Thymus (tissue), 11 donors: Measurements from ENCODE around the gene SEMA4B. TPM values are rescaled to one million over a fixed set of nuclear protein-coding genes. Genes with fewer than 3 reads are reported as not detected.

Experiments
- DNase-seq, 9 donors: peaks; one replicate each; pipeline ENCODE4 v3.0.0-alpha.2; 2013; ENCODE audit warnings: low spot score in 9 of 9, low read depth in 6 of 9, missing footprints in 1 of 9
- H3K27ac ChIP-seq, 2 donors: one replicate each; pipeline ENCODE4 v1.5.1; 2013; ENCODE audit warnings: control low read depth in 1 of 2, low read depth in 1 of 2, low read length in 1 of 2, mild to moderate bottlenecking in 1 of 2, moderate library complexity in 1 of 2
- H3K27me3 ChIP-seq, 2 donors: one replicate each; pipeline ENCODE4 v1.5.1; 2013; ENCODE audit warnings: low read length in 1 of 2; ENCODE audit not compliant: control insufficient read depth in 2 of 2, insufficient read depth in 1 of 2
- H3K36me3 ChIP-seq, 2 donors: one replicate each; pipeline ENCODE4 v1.5.1; 2013; ENCODE audit warnings: low read length in 1 of 2, mild to moderate bottlenecking in 1 of 2, moderate library complexity in 1 of 2; ENCODE audit not compliant: control insufficient read depth in 2 of 2, insufficient read depth in 2 of 2
- H3K4me1 ChIP-seq, 2 donors: one replicate each; pipeline ENCODE4 v1.5.1; 2013; ENCODE audit warnings: low read length in 2 of 2; ENCODE audit not compliant: control insufficient read depth in 2 of 2, insufficient read depth in 2 of 2
- H3K4me3 ChIP-seq, 2 donors: one replicate each; pipeline ENCODE4 v1.5.1; 2013; ENCODE audit warnings: low read length in 2 of 2, control low read depth in 1 of 2, mild to moderate bottlenecking in 1 of 2
- H3K9me3 ChIP-seq, 2 donors: one replicate each; pipeline ENCODE4 v1.5.1; 2013; ENCODE audit warnings: low read length in 1 of 2, mild to moderate bottlenecking in 1 of 2; ENCODE audit not compliant: control insufficient read depth in 2 of 2, insufficient read depth in 1 of 2
- WGBS: extraction: QIAGEN DNeasy Blood & Tissue Kit; methylation state at CpG from one replicate; pipeline ENCODE4 v1.1.7; 2013; 5-methylcytosine and 5-hydroxymethylcytosine counted together
- polyA plus RNA-seq: library from polyadenylated mRNA; stranded (reverse); fragments of 200-250 nt; gene quantifications from one replicate; pipeline ENCODE4 v1.2.3, GENCODE V29; 2013
- total RNA-seq: library from RNA; stranded (reverse); fragments of 120-200 nt; gene quantifications from one replicate; pipeline ENCODE4 v1.2.4, GENCODE V29; 2013
- donor health status: healthy.

The SEMA4B gene
- total and polyA plus RNA-seq, 2 donors, result 6.5 to 32.8 TPM

DNA sequence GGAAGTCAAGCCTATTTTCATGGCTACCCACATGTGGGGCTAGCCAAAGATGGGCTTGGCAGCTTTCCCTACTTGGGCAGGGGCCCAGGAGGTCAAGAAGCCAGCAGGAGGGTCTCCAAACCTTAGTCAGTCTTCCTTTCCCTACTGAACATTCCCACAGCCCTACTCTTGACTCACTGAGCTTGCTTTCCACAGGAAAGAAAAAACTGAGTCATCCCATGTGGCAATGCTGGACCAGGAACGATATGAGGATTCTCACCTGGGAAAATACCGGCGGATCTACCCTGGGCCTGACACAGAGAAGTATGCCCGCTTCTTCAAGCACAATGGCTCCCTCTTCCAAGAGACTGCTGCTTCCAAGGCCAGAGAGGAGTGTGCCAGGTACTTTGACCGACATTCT is 60.7 kb downstream of the SEMA4B start:
- no peaks in the 10 kb centered on the region for H3K36me3 ChIP-seq
- peaks cover 11 to 13% of the 10 kb centered on the region in 2 donors for H3K4me1 ChIP-seq
- no peaks in the 10 kb centered on the region for H3K9me3 ChIP-seq
- no peak overlapping the region for H3K4me3 ChIP-seq
- WGBS, result 99% methylated on average over 5 of the region's 5 CpGs
- DNase-seq, result no peak
- H3K27ac ChIP-seq, result no peak overlapping the region
- H3K27me3 ChIP-seq, result no peaks in the 10 kb centered on the region

DNA sequence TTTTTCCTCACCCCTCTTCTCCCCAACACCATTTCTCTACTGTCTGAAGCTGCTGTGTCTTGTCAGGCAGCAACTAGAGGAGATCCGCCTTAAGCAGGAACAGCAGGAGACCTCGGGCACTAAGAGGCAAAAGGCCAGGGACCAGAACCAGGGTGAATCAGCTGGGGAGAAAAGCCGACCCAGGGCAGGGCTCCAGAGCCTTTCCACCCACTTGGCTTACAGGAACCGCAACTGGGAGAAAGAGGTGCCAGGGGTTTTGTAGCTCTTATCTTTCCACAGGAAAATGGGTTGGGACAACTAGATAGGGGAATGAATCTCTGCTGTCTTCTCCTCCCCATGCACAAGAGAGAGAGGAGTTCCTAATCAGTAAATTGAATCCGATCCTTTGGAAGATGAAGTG is 61.3 kb downstream of the SEMA4B start:
- Histone ChIP-seq H3K36me3 (peaks cover 0 to 3% of the 10 kb centered on the region in 2 donors), H3K9me3 (no peaks in the 10 kb centered on the region), H3K27ac (no peak overlapping the region), H3K4me3 (no peak overlapping the region), H3K27me3 (no peaks in the 10 kb centered on the region), H3K4me1 (peaks cover 17 to 19% of the 10 kb centered on the region in 2 donors)
- 96% methylated on average over 5 of the region's 5 CpGs for WGBS
- DNase-seq, result no peak

GRCh38 chr15:90264671-90265070 is 63.5 kb downstream of the SEMA4B start:
- 64% methylated on average over 4 of the region's 4 CpGs for WGBS
- peak overlapping the region; percentile 95 to 97 for H3K27ac ChIP-seq
- no peaks in the 10 kb centered on the region for H3K9me3 ChIP-seq
- no peak for DNase-seq
- peak overlapping the region; percentile 67 to 69 for H3K4me3 ChIP-seq
- H3K27me3 ChIP-seq, result no peaks in the 10 kb centered on the region
- H3K36me3 ChIP-seq, result peaks cover 6 to 9% of the 10 kb centered on the region in 2 donors
- peaks cover 23 to 27% of the 10 kb centered on the region in 2 donors for H3K4me1 ChIP-seq

DNA sequence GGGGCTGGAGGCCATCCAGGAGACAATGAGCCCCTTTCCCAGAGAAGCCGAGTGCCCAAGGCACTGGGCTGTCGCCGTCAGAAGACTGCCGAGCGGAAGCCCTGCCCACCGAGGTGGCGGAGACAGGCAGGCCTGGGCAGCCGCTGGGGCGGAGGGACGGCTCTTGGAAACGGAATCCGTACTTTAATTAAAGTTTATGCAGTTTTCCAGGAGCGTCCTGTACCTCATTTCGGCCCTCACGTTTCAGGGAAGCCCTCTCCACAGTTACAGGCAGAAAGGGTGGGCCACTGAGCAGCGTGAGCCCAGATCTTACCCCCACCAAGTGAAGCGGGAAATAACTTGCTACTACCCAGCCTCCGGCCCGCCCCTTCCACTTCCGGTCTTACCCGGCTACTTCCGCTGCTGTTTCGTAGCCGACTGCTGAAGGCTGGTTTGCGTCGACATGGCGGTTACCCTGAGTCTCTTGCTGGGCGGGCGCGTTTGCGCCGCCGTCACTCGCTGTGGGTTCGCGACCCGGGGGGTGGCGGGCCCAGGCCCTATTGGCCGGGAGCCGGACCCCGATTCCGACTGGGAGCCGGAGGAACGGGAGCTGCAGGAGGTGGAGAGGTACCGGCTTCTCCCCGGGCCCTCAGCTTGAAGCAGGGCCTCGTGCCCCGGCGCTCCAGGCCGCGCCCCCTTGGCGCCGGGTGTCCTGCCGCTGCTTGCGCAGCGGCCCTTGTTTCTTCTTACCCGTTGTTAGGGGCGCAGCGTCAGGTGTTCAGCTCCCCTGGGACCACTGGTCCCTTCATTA is 64.3 kb downstream of the SEMA4B start, which contains the start of gene NGRN:
TSS of gene NGRN (plus strand) at position 402 of the 790 bp plus-strand sequence. CDS start at position 443, 41 bp downstream.
- WGBS, result under 1% methylated on average over 59 of the region's 59 CpGs
- peaks cover 23 to 27% of the 10 kb centered on the region in 2 donors for H3K4me1 ChIP-seq
- no peaks in the 10 kb centered on the region for H3K27me3 ChIP-seq
- peaks cover 14 to 17% of the 10 kb centered on the region in 2 donors for H3K36me3 ChIP-seq
- peak; percentile 86 to 97 (median 90) for DNase-seq
- H3K4me3 ChIP-seq, result peak within 1 kb of the TSS; percentile 67 to 69
- no peaks in the 10 kb centered on the region for H3K9me3 ChIP-seq
- peak within 1 kb of the TSS; percentile 95 to 97 for H3K27ac ChIP-seq

DNA sequence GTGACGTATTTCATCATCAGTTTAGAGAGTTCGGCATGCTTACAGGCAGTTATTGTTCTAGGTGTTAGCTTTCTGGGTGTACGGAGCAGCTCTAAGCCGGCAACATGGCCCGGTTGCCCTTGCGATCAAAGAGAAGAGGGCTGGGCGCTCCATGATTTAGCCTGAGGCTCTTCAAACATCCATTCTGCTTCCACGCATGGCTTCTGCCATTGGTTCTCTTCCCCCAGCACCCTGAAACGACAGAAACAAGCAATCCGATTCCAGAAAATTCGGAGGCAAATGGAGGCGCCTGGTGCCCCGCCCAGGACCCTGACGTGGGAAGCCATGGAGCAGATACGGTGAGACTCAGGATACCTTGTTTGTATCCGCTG is 64.9 kb downstream of the SEMA4B start:
- H3K4me1 ChIP-seq, result peaks cover 23 to 27% of the 10 kb centered on the region in 2 donors
- under 1% methylated on average over 16 of the region's 16 CpGs for WGBS
- peak in 5 of 9 donors; percentile 31 to 73 (median 44) for DNase-seq

DNA sequence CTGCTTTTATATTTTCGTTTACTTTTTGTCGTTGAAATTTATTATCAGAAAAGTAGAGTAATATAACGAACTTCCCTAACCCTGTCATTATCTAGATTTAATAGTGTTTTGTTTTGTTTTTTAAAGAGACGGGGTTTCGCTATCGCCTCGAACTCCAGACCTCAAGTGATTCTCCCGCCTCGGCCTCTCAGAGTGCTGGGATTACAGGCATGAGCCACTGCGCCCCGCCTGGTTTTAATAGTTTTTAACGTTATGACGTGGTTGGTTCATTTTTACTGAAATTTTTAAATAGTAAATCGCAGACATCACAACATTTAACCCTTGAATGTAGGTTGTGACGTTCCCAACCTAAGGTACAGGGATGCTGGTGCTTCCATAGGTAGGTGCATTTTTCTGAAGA is 65.4 kb downstream of the SEMA4B start:
- Histone ChIP-seq H3K9me3 (no peaks in the 10 kb centered on the region), H3K27ac (peak overlapping the region in 1 of 2 donors; percentile 97), H3K27me3 (no peaks in the 10 kb centered on the region), H3K36me3 (peaks cover 24 to 27% of the 10 kb centered on the region in 2 donors), H3K4me3 (peak overlapping the region; percentile 67 to 69), H3K4me1 (peaks cover 23 to 27% of the 10 kb centered on the region in 2 donors)
- no peak for DNase-seq
- 36% methylated on average over 15 of the region's 15 CpGs for WGBS

More for the DNA sequence above, 64.9 kb downstream of the SEMA4B start:
- Histone ChIP-seq H3K36me3 (peaks cover 20 to 23% of the 10 kb centered on the region in 2 donors), H3K27ac (peak overlapping the region; percentile 95 to 97), H3K4me3 (peak overlapping the region; percentile 67 to 69), H3K27me3 (no peaks in the 10 kb centered on the region), H3K9me3 (no peaks in the 10 kb centered on the region)

DNA sequence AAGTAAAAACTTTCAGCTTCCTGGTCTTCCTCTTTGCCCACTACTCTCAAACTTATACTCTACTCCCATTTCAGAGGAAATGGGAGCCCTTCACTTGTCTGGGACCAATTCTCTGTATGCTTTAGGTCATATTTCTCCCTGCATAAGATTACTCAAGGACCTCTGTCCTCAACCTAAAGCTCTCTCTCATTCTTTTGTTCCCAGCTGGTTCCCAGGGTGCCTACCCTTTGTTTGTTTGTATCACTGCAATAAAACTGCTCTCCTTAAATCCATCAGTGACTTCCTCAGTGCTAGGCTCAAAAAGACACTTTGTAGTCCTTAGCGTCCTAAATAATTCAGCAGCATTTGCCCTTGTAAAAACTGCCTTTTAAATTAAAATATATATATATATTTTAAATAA is 67.3 kb downstream of the SEMA4B start:
- no peak overlapping the region for H3K4me3 ChIP-seq

GRCh38 chr15:90270502-90271150 is 69.5 kb downstream of the SEMA4B start:
- peaks cover 16 to 17% of the 10 kb centered on the region in 2 donors for H3K4me1 ChIP-seq
- peaks cover 46 to 57% of the 10 kb centered on the region in 2 donors for H3K36me3 ChIP-seq
- H3K27me3 ChIP-seq, result no peaks in the 10 kb centered on the region
- no peak overlapping the region for H3K4me3 ChIP-seq
- H3K9me3 ChIP-seq, result no peaks in the 10 kb centered on the region
- no peak overlapping the region for H3K27ac ChIP-seq
- 99% methylated on average over 10 of the region's 10 CpGs for WGBS
- DNase-seq, result no peak

More for the DNA sequence above, 67.3 kb downstream of the SEMA4B start:
- Histone ChIP-seq H3K9me3 (no peaks in the 10 kb centered on the region), H3K27me3 (no peaks in the 10 kb centered on the region), H3K27ac (no peak overlapping the region), H3K36me3 (peaks cover 41 to 46% of the 10 kb centered on the region in 2 donors), H3K4me1 (peaks cover 23 to 27% of the 10 kb centered on the region in 2 donors)
- no peak for DNase-seq
- 92% methylated on average over 1 of the region's 1 CpG for WGBS
